IPS-NIHi11 (cell line): ENCODE measurements around the gene IRS1.

Source experiments
- DNase-seq: peaks from one replicate; pipeline ENCODE4 v3.0.0; 2012; ENCODE audit warnings: mixed read lengths, low spot score

Gene IRS1

GRCh38 chr2:226726546-226726945 lies 73.1 kb downstream of the IRS1 start:
- no peak for DNase-seq

GRCh38 chr2:226725126-226725860 lies 74.3 kb downstream of the IRS1 start:
- no peak for DNase-seq

DNA sequence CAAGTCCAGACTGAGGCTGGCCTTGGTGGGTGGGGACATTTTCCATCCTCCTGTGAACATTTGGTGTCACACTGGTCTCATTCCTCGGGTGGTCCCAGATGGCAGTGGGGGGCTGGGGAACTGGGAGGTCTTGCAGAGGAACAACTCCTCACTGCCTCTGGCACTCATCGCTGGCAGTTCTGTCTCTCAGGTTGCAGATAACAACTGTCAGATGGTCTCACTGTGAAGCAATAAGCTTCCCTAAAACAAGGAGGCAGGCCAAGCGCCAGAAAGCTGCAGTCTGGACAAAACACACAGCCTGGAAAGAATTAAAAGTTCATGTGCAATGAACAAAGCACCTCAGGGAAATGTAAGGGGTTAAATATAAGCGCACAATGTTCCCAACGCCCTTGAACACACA lies 78.1 kb downstream of the IRS1 start:
- no peak for DNase-seq

- no peak for DNase-seq
These were observed 78.7 kb downstream of the IRS1 start for GRCh38 chr2:226720948-226721347.

DNA sequence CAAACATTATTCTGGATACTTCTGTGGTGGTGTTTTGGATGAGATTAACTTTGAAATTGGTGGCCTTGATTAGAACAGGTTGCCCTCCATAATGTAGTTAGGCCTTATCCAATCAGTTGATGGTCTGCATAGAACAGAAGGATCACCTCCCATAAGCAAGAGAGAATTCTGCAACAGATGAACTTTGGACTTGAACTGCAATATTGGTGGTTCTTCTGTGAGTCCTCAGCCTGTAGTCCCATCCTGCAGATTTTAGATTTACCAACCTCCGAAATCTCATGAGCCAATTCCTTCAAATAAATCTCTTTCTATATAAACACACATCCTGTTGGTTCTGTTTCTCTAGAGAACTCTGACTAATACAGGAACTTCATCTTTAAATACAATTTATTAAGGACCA lies 81.9 kb downstream of the IRS1 start:
- no peak for DNase-seq

DNA sequence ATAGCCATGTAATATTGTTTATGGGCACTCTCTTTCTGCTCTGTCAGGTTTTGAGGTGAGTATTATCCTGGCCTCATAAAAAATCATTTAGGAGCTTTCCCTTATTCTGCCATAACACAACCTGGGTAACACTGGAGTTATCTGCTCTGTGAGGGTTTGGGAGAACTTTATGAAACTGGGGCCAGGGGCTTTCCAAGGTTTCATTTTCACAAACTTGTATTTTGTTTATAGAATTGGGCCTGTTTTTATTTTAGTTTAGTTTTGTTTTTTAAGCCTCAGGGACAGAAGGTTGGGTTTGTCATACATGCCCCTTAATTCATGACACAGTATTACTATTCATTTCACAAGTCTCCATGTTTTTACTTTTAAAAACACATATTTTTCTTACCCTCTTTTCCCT lies 83.5 kb downstream of the IRS1 start:
- DNase-seq, result no peak

GRCh38 chr2:226715347-226715990 lies 84.2 kb downstream of the IRS1 start:
- no peak for DNase-seq

GRCh38 chr2:226712941-226713340 lies 86.7 kb downstream of the IRS1 start:
- DNase-seq, result no peak

- DNase-seq, result no peak
These were observed 87.9 kb downstream of the IRS1 start for GRCh38 chr2:226711606-226712296.

- no peak for DNase-seq
These were observed 92.1 kb downstream of the IRS1 start for GRCh38 chr2:226707499-226707898.

DNA sequence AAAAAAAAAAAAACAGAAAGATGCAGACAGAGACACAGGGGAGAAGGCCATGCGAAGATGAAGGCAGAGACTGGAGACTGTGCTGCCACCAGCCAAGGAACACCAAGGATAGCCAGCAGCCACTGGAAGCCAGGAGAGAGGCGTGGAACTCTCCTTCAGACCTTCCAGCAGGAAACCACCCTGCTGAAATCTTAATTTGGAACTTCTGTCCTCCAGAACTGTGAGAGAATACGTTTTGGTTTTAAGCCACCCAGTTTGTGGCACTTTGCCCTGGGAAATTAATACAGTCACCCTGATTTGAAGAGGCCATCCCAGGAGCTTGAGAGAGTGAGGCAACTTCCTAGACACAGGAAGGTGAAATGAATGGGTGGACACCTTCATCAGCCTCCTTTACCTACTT lies 93.7 kb downstream of the IRS1 start:
- no peak for DNase-seq

- no peak for DNase-seq
These were observed 94.3 kb downstream of the IRS1 start for GRCh38 chr2:226705133-226705886.

- DNase-seq, result no peak
These were observed 96.1 kb downstream of the IRS1 start for GRCh38 chr2:226703514-226703913.

GRCh38 chr2:226702376-226702775 lies 97.2 kb downstream of the IRS1 start:
- DNase-seq, result no peak

GRCh38 chr2:226701052-226701451 lies 98.6 kb downstream of the IRS1 start:
- DNase-seq, result no peak

- DNase-seq, result no peak
These were observed 100.3 kb downstream of the IRS1 start for GRCh38 chr2:226699321-226699720.

DNA sequence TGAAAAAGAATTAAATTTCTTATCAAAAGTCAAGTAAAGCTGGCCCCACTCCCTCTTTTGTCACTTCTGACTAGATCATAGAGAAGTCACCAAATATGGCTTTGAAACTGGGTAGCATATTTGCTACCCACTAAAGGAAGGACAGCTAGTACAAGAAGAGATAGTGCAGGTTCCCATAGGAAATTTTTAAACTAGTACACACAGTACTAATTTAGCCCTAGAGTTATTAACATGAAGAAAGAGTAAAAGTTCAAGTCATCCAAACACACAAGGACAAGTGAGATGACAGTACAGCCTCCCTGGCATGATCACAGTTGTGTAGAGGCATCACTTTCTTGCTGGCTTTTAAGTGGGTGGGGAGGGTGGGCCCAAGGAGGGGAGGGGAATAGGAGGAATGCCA lies 100.9 kb downstream of the IRS1 start:
- no peak for DNase-seq

DNA sequence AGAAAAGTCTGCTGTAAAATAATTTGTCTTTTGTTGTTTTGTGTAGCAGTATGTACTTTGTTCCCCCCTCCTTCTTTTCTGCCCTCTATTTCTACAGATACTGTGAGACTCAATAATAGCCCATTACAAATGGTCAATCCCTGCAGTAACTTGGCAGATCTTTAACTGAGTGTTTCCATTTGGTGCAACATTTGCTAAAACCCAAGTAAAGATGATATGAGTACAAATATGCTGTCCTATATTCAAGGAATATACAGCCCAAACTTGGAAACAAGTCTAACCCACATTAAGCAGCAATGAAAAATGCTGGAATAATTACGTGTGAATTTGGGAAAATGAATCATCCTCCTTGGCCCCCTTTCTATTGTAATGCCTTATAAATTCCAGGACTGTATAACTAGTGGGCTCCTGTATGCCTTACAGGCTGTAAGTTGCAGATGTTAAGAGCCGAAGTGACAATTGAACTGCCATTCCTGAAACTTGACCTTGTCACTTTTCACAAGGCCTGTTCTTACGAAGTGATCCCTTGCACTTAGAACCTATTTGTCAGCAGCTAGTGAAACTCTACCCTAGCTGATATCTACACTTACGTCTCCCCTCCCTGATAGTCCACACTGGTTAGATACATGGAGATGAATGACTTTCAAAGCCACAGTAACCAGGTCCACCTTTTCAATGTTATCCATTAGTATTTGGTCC lies 104.9 kb downstream of the IRS1 start:
- DNase-seq, result no peak

DNA sequence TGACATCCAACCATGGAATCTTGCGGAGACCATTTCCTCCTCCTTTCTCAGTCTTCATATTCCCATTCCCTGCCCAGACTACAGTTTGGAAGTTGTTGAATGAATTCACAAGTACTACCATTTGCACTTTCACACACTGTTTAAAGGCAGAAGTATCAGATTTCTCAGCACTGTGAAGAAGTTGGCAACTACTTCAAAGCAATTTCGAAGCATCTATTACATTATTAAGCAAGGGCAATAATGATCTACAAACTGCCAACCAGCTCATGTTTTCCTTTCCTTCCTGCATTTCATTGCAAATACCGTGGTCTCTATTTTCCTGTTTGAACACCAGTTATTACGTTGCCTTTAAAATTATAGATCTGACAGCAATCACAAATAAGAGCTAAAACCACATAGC lies 105.5 kb downstream of the IRS1 start:
- DNase-seq, result no peak

- DNase-seq, result no peak
These were observed 106.1 kb downstream of the IRS1 start for GRCh38 chr2:226693521-226693920.

DNA sequence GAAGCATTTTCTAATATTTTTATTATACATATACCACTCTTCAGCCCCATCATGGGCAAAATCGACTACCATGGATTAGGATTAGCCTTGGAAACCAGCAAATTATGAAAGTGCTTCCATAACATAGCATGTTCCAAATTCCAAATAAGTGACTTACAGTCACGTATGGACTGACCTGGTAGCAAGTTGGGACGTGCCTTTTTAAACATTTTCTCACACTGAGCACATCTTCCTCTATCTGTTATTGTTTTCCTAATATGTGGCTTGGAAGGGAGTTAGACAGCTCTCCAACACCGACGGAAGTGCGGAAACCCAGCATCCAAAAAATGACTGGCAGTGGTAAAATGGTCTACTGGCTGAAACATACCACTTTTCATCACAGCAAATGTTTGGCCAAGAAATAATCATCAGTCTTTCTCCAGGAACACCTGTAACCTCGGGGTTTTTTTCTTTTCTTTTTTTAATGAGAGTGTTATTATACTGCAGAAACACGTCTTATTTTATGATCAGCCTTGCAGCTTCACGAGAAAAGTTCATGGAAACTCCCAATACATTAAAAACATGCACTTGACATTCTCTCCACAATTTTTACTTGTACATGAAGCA lies 107.0 kb downstream of the IRS1 start:
- DNase-seq, result no peak

DNA sequence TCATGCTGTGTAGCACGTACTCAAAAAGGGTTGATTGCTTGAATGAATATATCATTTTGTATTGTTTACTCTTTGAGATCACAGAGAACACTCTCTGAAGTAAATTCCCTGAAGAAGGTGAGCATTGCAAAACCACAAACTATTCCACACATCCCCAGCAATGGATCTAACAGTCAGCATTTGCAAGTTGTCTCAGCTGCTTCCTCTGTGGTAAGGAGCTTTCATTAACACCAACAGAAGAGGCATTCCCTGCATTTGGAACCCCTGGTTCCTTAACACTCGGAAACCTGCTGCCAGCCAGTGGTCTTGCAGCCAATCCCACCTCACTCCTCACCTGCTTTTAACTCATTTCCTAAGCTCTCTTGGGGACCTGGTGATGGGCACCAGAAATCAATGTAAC lies 108.4 kb downstream of the IRS1 start:
- no peak for DNase-seq
